Uterus (tissue), 4 donors: Measurements from ENCODE around the gene CD200R1. TPM values are rescaled to one million over a fixed set of nuclear protein-coding genes. Genes with fewer than 3 reads are reported as not detected.

Source experiments
- DNase-seq, 2 donors: peaks; one replicate each; pipeline ENCODE4 v3.0.0-alpha.2; 2019 to 2020
- H3K27ac ChIP-seq, 2 donors: fragments of 200-600 bp; sonication (generic); 1 replicate in 1 of 2; 2 replicates in 1 of 2; pipeline ENCODE4 v1.5.1; 2016 to 2018
- H3K27me3 ChIP-seq, 2 donors: fragments of 200-600 bp; sonication (generic); one replicate each; pipeline ENCODE4 v1.5.1; 2018 to 2019; ENCODE audit warnings: control low read depth in 1 of 2
- H3K36me3 ChIP-seq, 2 donors: fragments of 200-600 bp; sonication (generic); one replicate each; pipeline ENCODE4 v1.5.1; 2019; ENCODE audit warnings: control low read depth in 1 of 2
- H3K4me1 ChIP-seq, 2 donors: fragments of 200-600 bp; sonication (generic); one replicate each; pipeline ENCODE4 v1.5.1; 2018 to 2019; ENCODE audit warnings: control low read depth in 1 of 2
- H3K4me3 ChIP-seq, 2 donors: fragments of 200-600 bp; sonication (generic); 1 replicate in 1 of 2; 2 replicates in 1 of 2; pipeline ENCODE4 v1.5.1; 2018 to 2019; ENCODE audit warnings: mild to moderate bottlenecking in 1 of 2
- H3K9me3 ChIP-seq, 2 donors: fragments of 200-600 bp; sonication (generic); one replicate each; pipeline ENCODE4 v1.5.1; 2019; ENCODE audit warnings: control low read depth in 1 of 2
- POLR2A ChIP-seq, 2 donors: fragments of 450-650 bp; IDR thresholded peaks; one replicate each; pipeline ENCODE4 v1.6.1; 2016; ENCODE audit warnings: antibody characterized with exemption in 2 of 2, mild to moderate bottlenecking in 1 of 2, moderate library complexity in 1 of 2
- intact Hi-C: fragments of 100-400 bp; cut with DNase I; formaldehyde crosslinking; loops from one replicate; pipeline ENCODE4 v1.15.1; 2023; ENCODE audit warnings: low total_unique reads
- total RNA-seq, 4 donors: library from RNA; depleted of rRNA in 3 of 4; stranded (reverse); fragments of >200 nt in 3 of 4; gene quantifications; one replicate each; pipeline versions ENCODE4 v1.1.0 to v1.2.4, GENCODE V29; 2014 to 2023
- TF ChIP-seq, protein P1 (sequence below), 4 experiments: fragments of 200-600 bp in 2 of 4; fragments of 450-650 bp in 2 of 4; sonication (generic) in 2 of 4; IDR thresholded peaks; one replicate each; pipeline ENCODE4 v1.5.1; 2016 to 2019; ENCODE audit warnings: antibody characterized with exemption in 4 of 4, mild to moderate bottlenecking in 2 of 4, moderate library complexity in 1 of 4
- donor health status: DM: yes; HTN: yes; CAD: no.

Gene CD200R1
- total RNA-seq, 4 donors from 2014 or later = 0.40 to 5.7 (median 1.5) TPM; not detected in 1

DNA sequence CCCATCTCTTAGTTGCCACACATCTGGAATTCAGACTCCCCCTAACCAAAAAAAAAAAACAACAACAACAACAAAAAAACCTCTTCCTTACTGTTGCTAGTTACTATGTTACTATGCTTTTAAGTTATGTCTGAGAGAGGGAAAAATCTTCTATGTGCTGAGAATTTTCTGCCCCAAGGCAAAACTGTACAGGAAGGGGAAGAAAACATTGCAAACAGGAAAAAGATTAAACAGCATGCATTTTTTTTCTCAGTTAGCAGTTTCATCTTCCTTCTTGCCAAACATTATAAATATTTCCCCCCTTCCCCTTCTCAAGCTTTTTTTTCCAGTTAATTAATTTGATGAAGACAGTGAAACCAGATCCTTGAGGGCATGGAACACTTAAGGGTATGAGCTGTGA, 1.1 kb upstream of the CD200R1 start:
- no peak overlapping the region for H3K4me3 ChIP-seq
- no peaks in the 10 kb centered on the region for H3K4me1 ChIP-seq
- no peaks in the 10 kb centered on the region for H3K36me3 ChIP-seq
- no peak for DNase-seq
- intact Hi-C loops = no loop called here
- no peak overlapping the region for H3K27ac ChIP-seq
- TF ChIP-seq, protein P1, sequence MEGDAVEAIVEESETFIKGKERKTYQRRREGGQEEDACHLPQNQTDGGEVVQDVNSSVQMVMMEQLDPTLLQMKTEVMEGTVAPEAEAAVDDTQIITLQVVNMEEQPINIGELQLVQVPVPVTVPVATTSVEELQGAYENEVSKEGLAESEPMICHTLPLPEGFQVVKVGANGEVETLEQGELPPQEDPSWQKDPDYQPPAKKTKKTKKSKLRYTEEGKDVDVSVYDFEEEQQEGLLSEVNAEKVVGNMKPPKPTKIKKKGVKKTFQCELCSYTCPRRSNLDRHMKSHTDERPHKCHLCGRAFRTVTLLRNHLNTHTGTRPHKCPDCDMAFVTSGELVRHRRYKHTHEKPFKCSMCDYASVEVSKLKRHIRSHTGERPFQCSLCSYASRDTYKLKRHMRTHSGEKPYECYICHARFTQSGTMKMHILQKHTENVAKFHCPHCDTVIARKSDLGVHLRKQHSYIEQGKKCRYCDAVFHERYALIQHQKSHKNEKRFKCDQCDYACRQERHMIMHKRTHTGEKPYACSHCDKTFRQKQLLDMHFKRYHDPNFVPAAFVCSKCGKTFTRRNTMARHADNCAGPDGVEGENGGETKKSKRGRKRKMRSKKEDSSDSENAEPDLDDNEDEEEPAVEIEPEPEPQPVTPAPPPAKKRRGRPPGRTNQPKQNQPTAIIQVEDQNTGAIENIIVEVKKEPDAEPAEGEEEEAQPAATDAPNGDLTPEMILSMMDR (IDR thresholded peaks at IDR 0.05) = no peak
- TF ChIP-seq POLR2A (IDR thresholded peaks at IDR 0.05) = no peak
- no peaks in the 10 kb centered on the region for H3K9me3 ChIP-seq
- no peaks in the 10 kb centered on the region for H3K27me3 ChIP-seq

DNA sequence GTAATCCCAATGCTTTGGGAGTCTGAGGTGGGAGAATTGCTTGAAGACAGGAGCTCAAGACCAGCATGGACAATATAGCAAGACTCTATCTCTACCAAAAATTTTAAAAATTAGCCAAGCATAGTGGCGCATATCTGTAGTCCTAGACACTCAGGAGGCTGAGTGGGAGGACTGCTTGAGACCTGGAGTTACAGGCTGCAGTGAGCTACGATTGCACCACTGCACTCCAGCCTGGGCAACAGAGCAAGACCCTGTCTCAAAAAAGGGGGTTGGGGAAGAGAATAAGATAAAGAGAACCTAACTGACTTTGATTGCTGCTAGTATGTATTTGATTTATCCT, 755 bp downstream of the CD200R1 start:
- no peak for DNase-seq
- Histone ChIP-seq H3K36me3 (no peaks in the 10 kb centered on the region), H3K27me3 (no peaks in the 10 kb centered on the region), H3K4me1 (no peaks in the 10 kb centered on the region), H3K4me3 (no peak overlapping the region), H3K9me3 (no peaks in the 10 kb centered on the region), H3K27ac (no peak overlapping the region)
- intact Hi-C loops = no loop called here
- TF ChIP-seq, protein P1 (IDR thresholded peaks at IDR 0.05) = no peak
- no peak for TF ChIP-seq POLR2A (IDR thresholded peaks at IDR 0.05)

DNA sequence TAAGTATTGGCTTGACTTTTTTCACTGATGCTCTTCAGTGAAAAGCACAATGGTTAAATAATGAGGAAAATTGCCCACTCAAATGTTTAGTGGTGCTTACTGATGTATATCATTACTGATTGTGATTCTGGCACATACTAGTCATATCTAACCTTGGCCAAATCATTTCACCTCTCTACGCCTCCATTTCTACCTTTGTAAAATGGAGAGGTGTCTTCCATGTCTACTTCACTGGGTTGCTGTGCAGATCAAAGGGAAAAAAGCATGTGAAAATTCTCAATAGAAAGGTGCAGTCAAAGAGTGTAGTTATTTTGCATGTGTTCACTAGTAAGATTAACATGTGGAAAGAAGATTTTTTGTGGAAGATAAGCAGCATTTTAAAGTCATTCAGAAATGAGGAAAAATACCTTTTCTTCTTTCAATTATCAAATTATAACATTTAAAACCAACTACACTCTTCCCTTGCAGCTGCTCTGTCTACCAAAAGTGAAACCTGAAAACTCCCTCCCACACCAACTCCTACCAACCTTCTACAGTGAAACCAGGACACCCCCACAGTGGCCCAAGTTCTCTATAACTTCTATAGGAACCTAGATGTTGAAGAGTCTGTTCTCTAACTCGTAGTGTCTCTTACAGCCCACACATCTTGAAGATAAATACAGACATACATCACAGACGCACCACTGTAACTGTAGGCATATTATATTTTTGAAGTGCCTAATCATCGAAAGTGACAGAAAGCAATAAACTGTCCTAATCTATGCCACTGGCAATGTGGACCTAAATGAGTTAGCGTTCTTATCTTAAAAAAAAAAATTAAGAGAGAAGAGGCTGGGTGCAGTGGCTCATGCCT, 1.4 kb downstream of the CD200R1 start:
- DNase-seq = no peak
- Histone ChIP-seq H3K27ac (no peak overlapping the region), H3K4me3 (no peak overlapping the region), H3K27me3 (no peaks in the 10 kb centered on the region), H3K36me3 (no peaks in the 10 kb centered on the region), H3K9me3 (no peaks in the 10 kb centered on the region), H3K4me1 (no peaks in the 10 kb centered on the region)
- intact Hi-C loops = no loop called here
- no peak for TF ChIP-seq POLR2A (IDR thresholded peaks at IDR 0.05)
- TF ChIP-seq, protein P1 (IDR thresholded peaks at IDR 0.05) = no peak

DNA sequence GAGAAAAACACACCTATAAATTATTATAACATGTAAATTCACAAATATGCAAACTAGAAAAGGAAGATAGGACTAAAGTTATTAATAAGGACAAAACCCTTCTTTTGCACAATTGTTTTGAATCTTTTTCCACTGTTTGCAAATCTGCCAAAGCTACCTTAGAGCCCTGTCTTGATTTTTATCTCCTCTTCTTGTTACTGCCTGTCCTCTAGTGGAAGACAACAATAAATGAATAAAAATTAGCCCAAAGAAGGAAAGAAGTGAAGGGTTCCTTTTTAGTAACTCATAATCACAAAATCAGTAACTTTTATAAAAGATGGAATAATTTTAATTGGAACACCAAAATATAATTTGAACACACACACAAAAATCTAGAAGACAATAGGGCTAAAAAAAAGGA, 2.7 kb downstream of the CD200R1 start:
- intact Hi-C loops = no loop called here
- Histone ChIP-seq H3K36me3 (no peaks in the 10 kb centered on the region), H3K9me3 (no peaks in the 10 kb centered on the region), H3K27me3 (no peaks in the 10 kb centered on the region), H3K4me3 (no peak overlapping the region), H3K27ac (no peak overlapping the region), H3K4me1 (no peaks in the 10 kb centered on the region)
- no peak for TF ChIP-seq POLR2A (IDR thresholded peaks at IDR 0.05)
- TF ChIP-seq, protein P1 (IDR thresholded peaks at IDR 0.05) = no peak
- no peak for DNase-seq

DNA sequence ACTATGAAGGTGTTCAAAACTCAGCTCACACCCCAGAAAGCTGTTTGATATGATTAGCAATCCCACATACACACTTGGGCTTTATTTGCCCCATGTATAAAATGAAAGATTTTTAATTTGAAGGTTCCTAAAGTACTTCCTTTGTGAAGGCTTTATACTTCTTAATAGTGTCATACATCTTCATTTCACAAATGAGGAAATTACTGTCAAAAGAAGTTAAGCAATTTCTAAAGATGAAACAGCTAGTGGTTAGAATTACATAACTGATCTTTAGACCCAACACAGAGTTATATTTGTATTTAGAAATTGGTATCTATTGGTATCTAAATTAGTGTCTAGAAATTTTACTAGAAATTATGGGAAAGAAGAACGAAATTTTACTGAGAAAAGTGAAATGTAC, 7.1 kb downstream of the CD200R1 start:
- intact Hi-C loops = no loop called here
- DNase-seq = no peak
- Histone ChIP-seq H3K27me3 (no peaks in the 10 kb centered on the region), H3K9me3 (no peaks in the 10 kb centered on the region), H3K36me3 (no peaks in the 10 kb centered on the region), H3K27ac (no peak overlapping the region), H3K4me3 (no peak overlapping the region), H3K4me1 (no peaks in the 10 kb centered on the region)
- no peak for TF ChIP-seq POLR2A (IDR thresholded peaks at IDR 0.05)
- TF ChIP-seq, protein P1 (IDR thresholded peaks at IDR 0.05) = no peak
